ENCODE data around the gene UGT2B7.
"Not testable (repeated sequence)": the region's sequence is repeated elsewhere in the genome, so short reads cannot be mapped to it uniquely, and the experiment has no call there.

The UGT2B7 gene

DNA sequence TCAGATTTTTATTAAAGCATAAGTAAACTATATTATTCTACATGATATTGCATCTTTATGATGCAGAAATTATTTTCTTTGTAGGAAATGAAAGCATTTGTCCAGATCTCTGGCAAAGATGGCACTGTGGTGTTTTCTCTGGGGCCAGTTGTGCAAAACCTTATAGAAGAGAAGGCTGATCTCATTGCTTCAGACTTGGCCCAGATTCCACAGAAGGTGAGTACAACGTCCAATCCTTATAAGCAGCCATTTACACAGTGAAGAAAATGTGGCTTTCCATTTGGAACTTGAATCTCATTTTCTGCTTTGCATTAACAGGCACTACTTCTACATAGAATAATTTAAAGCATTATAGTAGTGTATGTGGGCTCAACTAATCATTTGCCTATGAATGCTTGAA lies 6.9 kb upstream of the UGT2B7 start:
- DNase-seq, result no peak

DNA sequence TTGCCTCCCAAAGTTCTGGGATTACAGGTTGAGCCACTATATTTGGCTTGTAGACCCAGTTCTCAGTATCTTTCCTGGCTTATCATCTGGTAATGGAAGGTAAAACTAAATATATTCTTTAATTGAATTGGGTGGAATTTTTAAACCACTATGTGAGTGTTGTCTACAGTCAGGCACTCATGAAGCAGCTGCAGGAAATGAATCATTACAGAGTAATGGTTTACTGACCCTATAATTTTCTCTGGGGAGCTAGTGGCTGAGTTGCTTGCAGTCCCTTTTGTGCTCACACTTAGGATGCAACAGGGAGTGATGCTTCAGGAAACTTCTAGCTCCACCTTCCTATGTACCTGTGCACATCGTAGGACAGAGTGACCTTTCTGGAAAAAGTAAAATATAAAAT lies 4.1 kb upstream of the UGT2B7 start:
- no peak for DNase-seq

DNA sequence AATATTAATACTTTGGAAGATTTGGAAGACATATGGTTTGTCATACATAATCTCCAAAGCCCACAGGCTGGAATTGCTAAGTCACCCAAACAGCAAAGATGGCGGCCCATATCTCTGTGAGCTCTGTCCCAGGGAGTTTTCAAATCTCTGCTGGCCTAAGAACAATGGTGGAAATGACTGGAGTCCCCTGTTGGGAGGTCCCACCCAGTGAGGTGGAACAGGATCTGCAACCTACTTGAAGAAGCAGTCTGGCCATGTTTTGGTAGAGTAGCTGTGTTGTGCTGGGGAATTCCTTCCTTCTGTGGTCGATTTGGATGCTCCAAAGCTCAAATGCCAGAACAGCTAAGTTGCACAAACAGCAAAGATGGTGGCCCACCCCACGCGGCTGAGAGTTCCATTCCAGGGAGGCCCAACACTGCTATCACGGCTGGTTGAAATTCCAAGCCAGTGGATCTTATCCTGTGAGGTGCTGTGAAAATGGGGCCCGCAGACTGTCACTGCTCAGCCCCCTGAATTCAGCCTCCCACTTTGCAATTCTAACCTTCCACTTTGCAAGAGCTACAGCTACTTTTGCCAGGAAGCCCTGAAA lies 3.2 kb upstream of the UGT2B7 start:
- DNase-seq, result no peak

DNA sequence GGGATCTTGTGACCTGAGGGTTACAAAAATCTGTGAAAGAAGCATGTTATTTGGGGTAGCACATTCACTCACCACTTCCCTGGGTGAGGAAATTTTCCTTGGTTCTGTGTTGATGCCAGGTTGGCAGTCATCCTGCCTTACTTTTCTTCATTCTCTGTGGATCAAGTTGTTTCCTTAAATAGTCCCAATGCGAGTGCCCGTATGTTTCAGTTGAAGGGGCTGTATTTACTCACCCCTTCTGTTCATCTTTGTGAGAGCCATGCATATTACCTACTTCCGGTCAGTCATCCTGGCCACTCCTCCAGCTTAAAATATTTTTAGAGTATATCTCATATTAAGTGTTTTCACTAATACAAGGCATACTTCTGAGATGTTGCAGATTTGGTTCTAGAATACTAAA lies 2.6 kb upstream of the UGT2B7 start:
- DNase-seq, result no peak

- DNase-seq, result no peak
Observed at GRCh38 chr4:69095301-69095731, 958 bp upstream of the UGT2B7 start.

DNA sequence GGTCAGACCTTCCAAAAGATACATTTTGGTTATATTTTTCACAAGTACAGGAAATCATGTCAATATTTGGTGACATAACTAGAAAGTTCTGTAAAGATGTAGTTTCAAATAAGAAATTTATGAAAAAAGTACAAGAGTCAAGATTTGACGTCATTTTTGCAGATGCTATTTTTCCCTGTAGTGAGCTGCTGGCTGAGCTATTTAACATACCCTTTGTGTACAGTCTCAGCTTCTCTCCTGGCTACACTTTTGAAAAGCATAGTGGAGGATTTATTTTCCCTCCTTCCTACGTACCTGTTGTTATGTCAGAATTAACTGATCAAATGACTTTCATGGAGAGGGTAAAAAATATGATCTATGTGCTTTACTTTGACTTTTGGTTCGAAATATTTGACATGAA lies 536 bp downstream of the UGT2B7 start:
- DNase-seq, result no peak

DNA sequence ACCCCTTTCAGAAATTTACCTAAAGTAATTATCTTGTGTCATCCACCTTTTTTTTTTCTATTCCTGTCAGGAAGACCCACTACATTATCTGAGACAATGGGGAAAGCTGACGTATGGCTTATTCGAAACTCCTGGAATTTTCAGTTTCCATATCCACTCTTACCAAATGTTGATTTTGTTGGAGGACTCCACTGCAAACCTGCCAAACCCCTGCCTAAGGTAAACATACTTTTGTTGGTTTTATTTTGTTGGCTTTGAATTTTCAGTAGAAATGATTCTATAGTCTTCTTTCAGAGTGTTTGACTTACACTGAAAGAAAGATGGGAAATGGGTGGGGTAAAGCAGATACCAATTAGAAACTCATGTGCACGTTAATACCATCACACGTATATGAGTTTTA lies 2.2 kb downstream of the UGT2B7 start:
- DNase-seq, result no peak

- DNase-seq, result no peak
Observed at GRCh38 chr4:69099910-69100309, 3.6 kb downstream of the UGT2B7 start.

- DNase-seq, result not testable (repeated sequence)
Observed at GRCh38 chr4:69102668-69103067, 6.4 kb downstream of the UGT2B7 start.

GRCh38 chr4:69104719-69105275 lies 8.5 kb downstream of the UGT2B7 start:
- DNase-seq, result no peak

- not testable (repeated sequence) for DNase-seq
Observed at GRCh38 chr4:69115151-69115850, 19.0 kb downstream of the UGT2B7 start.

- no peak for DNase-seq
Observed at GRCh38 chr4:69115851-69116213, 19.6 kb downstream of the UGT2B7 start.

DNA sequence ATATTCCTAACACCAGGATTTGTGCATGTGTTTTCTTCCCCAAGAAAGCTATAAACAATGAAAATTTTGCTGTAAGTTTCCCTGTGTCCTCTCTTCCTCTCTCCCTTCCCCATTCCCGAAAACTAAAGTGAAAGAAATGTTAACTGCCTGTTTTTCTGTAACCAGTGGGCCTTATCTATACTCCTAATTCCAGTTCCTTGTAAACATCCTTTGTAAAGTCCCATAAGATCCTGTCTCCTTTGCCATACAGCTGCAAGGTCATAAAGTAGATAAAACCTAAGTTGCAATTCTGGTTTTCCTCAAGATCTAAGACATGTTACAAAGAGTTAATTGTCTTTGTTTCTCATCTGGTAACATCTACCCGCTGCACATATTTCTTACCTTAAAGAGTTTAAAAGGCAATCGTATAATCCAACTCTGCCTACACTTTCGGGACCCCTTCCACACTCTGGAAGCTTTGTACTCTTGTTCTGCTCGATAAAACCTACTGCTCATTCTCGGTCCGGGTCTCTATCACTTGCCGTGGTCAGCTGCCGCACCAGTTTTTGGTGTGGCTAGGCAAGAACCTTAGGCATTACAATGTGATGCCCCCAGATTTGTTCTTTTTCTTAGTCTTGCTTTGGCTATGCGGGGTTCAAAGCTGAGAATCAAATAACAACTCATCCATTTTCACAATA lies 20.5 kb downstream of the UGT2B7 start:
- no peak for DNase-seq

DNA sequence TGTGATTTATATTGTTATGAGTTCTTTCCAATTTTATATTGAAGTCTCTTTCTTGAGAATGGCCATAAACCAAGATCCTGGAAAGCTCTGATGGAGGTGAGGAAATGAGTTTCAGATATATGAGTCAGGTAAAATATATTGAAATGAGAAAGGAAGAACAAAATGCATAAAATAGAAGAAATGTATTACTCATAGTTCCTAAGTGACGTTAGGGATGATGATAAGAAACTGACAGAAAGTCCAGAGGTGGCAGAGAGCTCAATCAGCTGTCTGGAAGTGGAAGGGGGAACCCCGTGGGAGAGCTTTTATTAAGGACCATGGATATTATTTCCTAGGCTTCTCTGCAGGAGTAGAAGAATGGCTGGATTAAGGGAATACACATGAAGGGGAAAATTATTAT lies 24.6 kb downstream of the UGT2B7 start:
- DNase-seq, result no peak

GRCh38 chr4:69122476-69122875 lies 26.2 kb downstream of the UGT2B7 start:
- DNase-seq, result no peak

- DNase-seq, result no peak
Observed at GRCh38 chr4:69124941-69125340, 28.7 kb downstream of the UGT2B7 start.

GRCh38 chr4:69126024-69126423 lies 29.8 kb downstream of the UGT2B7 start:
- no peak for DNase-seq

- no peak for DNase-seq
Observed at GRCh38 chr4:69133993-69134392, 37.7 kb downstream of the UGT2B7 start.

DNA sequence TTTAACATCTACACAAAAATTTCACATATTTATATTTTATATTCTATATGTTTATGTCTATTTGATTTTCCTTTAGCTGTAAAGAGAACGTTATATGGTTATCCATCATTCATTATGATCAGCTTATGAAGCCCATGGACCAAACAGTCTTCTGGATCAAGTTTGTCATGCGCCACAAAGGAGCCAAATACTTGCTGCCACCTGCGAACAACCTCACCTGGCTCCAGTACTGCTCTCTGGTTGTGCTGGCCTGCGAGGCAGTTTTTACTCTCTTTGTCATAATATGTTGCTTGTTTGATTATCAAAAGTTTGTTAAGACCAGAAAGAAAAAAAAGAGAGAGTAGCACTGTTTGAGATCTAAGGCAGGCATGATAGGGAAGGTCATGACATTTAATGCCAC lies 38.2 kb downstream of the UGT2B7 start:
- DNase-seq, result no peak

DNA sequence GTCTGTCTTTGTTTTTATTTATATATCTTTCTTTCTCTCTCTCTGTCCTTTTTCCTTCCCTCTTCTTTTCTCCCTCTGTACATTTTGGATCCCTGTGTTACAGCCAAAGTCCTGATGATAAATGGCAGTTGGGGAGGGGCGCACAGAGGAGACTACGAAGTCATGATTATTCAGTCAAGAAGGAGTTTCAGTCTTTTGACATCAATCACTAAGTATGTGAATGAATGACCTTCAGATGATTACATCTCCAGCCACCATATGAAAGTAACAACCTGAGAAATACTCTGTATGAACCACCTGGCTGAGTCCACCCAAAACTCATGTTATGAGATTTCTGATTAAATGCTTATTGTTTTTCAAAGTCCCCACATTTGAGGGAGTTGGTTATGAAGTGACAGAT lies 45.0 kb downstream of the UGT2B7 start:
- DNase-seq, result no peak

- no peak for DNase-seq
Observed at GRCh38 chr4:69147334-69147733, 51.1 kb downstream of the UGT2B7 start.

DNA sequence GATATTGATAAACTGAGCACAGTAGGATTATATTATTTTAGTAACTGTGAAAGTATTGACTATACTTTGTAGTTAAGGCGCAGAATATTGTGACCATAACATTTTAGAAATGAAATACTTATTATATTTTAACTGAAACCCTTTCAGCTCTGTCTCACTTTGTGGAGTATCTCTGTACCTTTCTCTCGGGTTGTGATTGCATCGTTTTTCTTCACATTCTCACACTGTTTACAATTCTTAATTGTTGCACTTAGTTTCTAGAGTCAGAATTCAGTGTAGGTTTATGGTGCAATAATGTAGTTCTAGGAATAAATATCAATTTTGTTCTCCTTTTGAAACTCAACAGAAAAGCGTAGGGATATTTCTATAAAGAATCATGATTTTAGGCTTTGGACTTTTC lies 57.7 kb downstream of the UGT2B7 start:
- DNase-seq, result no peak

- DNase-seq, result no peak
Observed at GRCh38 chr4:69156913-69157312, 60.6 kb downstream of the UGT2B7 start.

Data from CD4-positive, alpha-beta T cell treated with Interleukin-17A for 4 hours (primary cell).